Endodermal cell (in vitro differentiated cells): ENCODE results near the gene EHD4. TPM values are rescaled to one million over a fixed set of nuclear protein-coding genes. Genes with fewer than 3 reads are reported as not detected.

Source experiments
- DNase-seq: peaks from one replicate; pipeline ENCODE4 v3.0.0-alpha.2; 2017
- H3K27ac ChIP-seq: 2 replicates; pipeline ENCODE4 v1.5.1; 2013; ENCODE audit warnings: mild to moderate bottlenecking, low read depth, low read length, moderate library complexity
- H3K27me3 ChIP-seq: 2 replicates; pipeline ENCODE4 v1.6.1; 2013; ENCODE audit warnings: mild to moderate bottlenecking, low read length, moderate library complexity; ENCODE audit not compliant: insufficient read depth, control insufficient read depth, poor library complexity, severe bottlenecking
- H3K36me3 ChIP-seq: 2 replicates; pipeline ENCODE4 v1.7.0; 2013; ENCODE audit warnings: mild to moderate bottlenecking, low read length, moderate library complexity; ENCODE audit not compliant: control insufficient read depth, insufficient read depth
- H3K4me1 ChIP-seq: one replicate; pipeline ENCODE4 v1.7.0; 2013; ENCODE audit warnings: low read length; ENCODE audit not compliant: control insufficient read depth, insufficient read depth
- H3K4me3 ChIP-seq: 2 replicates; pipeline ENCODE4 v1.5.1; 2013; ENCODE audit warnings: mild to moderate bottlenecking, low read length, moderate library complexity
- H3K9ac ChIP-seq: 2 replicates; pipeline ENCODE4 v1.6.1; 2013; ENCODE audit warnings: mild to moderate bottlenecking, low read length, moderate library complexity; ENCODE audit not compliant: poor library complexity, severe bottlenecking; ENCODE audit errors: extremely low read depth
- H3K9me3 ChIP-seq: 2 replicates; pipeline ENCODE4 v1.6.1; 2013; ENCODE audit warnings: mild to moderate bottlenecking, low read length, moderate library complexity; ENCODE audit not compliant: control insufficient read depth
- H3K27ac Mint-ChIP-seq: 2 replicates; pipeline ENCODE4 v1.8.0; 2020; ENCODE audit warnings: mixed read lengths
- H3K27me3 Mint-ChIP-seq: 2 replicates; pipeline ENCODE4 v1.8.0; 2021; ENCODE audit warnings: mild to moderate bottlenecking, mixed read lengths; ENCODE audit not compliant: insufficient read depth
- H3K36me3 Mint-ChIP-seq: 2 replicates; pipeline ENCODE4 v1.8.0; 2020; ENCODE audit warnings: low read depth, mixed read lengths
- H3K4me1 Mint-ChIP-seq: 2 replicates; pipeline ENCODE4 v1.8.0; 2020; ENCODE audit warnings: mixed read lengths
- H3K4me3 Mint-ChIP-seq: 2 replicates; pipeline ENCODE4 v1.8.0; 2020; ENCODE audit warnings: mild to moderate bottlenecking, moderate library complexity, mixed read lengths
- H3K9me3 Mint-ChIP-seq: 2 replicates; pipeline ENCODE4 v1.8.0; 2020; ENCODE audit warnings: mild to moderate bottlenecking, mixed read lengths
- WGBS, 2 experiments: methylation state at CpG; one replicate each; pipeline versions ENCODE4 v1.1.5 to v1.1.7; 2013; ENCODE audit warnings: missing lambda C conversion rate in 2 of 2, mixed read lengths in 1 of 2; ENCODE audit not compliant: insufficient coverage in 1 of 2, insufficient read length in 1 of 2; 5-methylcytosine and 5-hydroxymethylcytosine counted together
- total RNA-seq, 2 donors: library from RNA; stranded (reverse); fragmentation: NEBNext Ultra II Directional in 1 of 2; extraction: Animal tissue kit (Norgen Biotek cat#: 25700) in 1 of 2; gene quantifications; 2 replicates in 1 of 2; 3 replicates in 1 of 2; pipeline ENCODE4 v1.2.1, GENCODE V29; 2021
- TF ChIP-seq, protein P1 (sequence below): fragments of 200-600 bp; sonication (generic); conservative IDR thresholded peaks from 2 replicates; pipeline ENCODE4 v1.5.0; 2021; ENCODE audit warnings: antibody characterized with exemption, mild to moderate bottlenecking

EHD4 gene
- total RNA-seq, 2 donors from 2014 or later = 16.9 to 17.3 TPM

- Histone ChIP-seq H3K27me3 (peaks cover 6% of the 10 kb centered on the region), H3K27ac (no peak overlapping the region), H3K4me3 (no peak overlapping the region), H3K36me3 (no peaks in the 10 kb centered on the region), H3K9me3 (no peaks in the 10 kb centered on the region), H3K9ac (no peak overlapping the region), H3K4me1 (no peaks in the 10 kb centered on the region)
- TF ChIP-seq, protein P1, sequence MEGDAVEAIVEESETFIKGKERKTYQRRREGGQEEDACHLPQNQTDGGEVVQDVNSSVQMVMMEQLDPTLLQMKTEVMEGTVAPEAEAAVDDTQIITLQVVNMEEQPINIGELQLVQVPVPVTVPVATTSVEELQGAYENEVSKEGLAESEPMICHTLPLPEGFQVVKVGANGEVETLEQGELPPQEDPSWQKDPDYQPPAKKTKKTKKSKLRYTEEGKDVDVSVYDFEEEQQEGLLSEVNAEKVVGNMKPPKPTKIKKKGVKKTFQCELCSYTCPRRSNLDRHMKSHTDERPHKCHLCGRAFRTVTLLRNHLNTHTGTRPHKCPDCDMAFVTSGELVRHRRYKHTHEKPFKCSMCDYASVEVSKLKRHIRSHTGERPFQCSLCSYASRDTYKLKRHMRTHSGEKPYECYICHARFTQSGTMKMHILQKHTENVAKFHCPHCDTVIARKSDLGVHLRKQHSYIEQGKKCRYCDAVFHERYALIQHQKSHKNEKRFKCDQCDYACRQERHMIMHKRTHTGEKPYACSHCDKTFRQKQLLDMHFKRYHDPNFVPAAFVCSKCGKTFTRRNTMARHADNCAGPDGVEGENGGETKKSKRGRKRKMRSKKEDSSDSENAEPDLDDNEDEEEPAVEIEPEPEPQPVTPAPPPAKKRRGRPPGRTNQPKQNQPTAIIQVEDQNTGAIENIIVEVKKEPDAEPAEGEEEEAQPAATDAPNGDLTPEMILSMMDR = no peak
- peaks cover 2% of the 10 kb centered on the region for H3K27me3 Mint-ChIP-seq
- WGBS, 2 experiments = 78 to 100% methylated on average over 1 of the region's 1 CpG
- no peaks in the 10 kb centered on the region for H3K36me3 Mint-ChIP-seq
- no peak for DNase-seq
- peaks cover 20% of the 10 kb centered on the region for H3K4me1 Mint-ChIP-seq
- no peak overlapping the region for H3K27ac Mint-ChIP-seq
- H3K9me3 Mint-ChIP-seq = no peaks in the 10 kb centered on the region
- no peak overlapping the region for H3K4me3 Mint-ChIP-seq
Measured at GRCh38 chr15:41974041-41974440, 1.7 kb upstream of the EHD4 start.

DNA sequence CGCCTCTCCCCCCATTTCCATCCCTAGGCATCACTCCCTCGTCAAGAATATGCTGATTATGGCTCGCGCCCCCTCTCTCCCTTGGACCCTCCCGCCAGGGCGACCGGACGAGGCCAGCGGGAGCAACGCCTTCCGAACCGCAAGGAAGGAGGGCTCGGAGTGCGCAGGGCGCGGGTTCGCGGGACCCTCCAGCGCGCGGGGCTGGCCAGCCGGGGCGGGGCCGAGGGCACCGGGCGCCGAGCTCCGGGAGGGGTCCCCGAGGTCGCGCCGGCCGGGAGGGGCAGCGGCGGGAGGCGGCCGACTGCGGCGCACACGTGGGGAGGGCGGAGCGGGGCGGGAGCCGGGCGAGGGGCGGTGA lies 483 bp downstream of the EHD4 start:
- WGBS, 2 experiments = 0% methylated on average over 46 of the region's 46 CpGs; no CpG with 5 or more reads in 1 of the 2 experiments
- no peaks in the 10 kb centered on the region for H3K36me3 Mint-ChIP-seq
- Histone ChIP-seq H3K9ac (peak overlapping the region; percentile 52), H3K4me3 (peak overlapping the region; percentile 96), H3K9me3 (no peaks in the 10 kb centered on the region), H3K27ac (no peak overlapping the region), H3K36me3 (no peaks in the 10 kb centered on the region), H3K4me1 (no peaks in the 10 kb centered on the region), H3K27me3 (peaks cover 6% of the 10 kb centered on the region)
- TF ChIP-seq, protein P1 = no peak
- H3K27me3 Mint-ChIP-seq = peaks cover 2% of the 10 kb centered on the region
- peak overlapping the region; percentile 83 for H3K27ac Mint-ChIP-seq
- no peaks in the 10 kb centered on the region for H3K9me3 Mint-ChIP-seq
- peaks cover 24% of the 10 kb centered on the region for H3K4me1 Mint-ChIP-seq
- peak overlapping the region; percentile 83 for H3K4me3 Mint-ChIP-seq
- peak; percentile 78 for DNase-seq

GRCh38 chr15:41971089-41971894 lies 1.1 kb downstream of the EHD4 start:
- Histone ChIP-seq H3K9ac (peak overlapping the region; percentile 40), H3K9me3 (no peaks in the 10 kb centered on the region), H3K27ac (no peak overlapping the region), H3K4me3 (peak overlapping the region; percentile 96), H3K36me3 (no peaks in the 10 kb centered on the region), H3K4me1 (no peaks in the 10 kb centered on the region), H3K27me3 (peaks cover 6% of the 10 kb centered on the region)
- Mint-ChIP-seq H3K9me3 (no peaks in the 10 kb centered on the region), H3K27ac (peak overlapping the region; percentile 83), H3K4me1 (peaks cover 24% of the 10 kb centered on the region), H3K4me3 (peak overlapping the region; percentile 83), H3K36me3 (no peaks in the 10 kb centered on the region), H3K27me3 (peaks cover 2% of the 10 kb centered on the region)
- DNase-seq = peak; percentile 78
- WGBS, 2 experiments = 15 to 33% methylated on average over 4 to 16 of the region's 16 CpGs
- TF ChIP-seq, protein P1 = no peak
